Transverse colon (tissue), 4 donors: ENCODE measurements around the gene ARPC1A.

Experiments used
- CTCF ChIP-seq, 5 experiments: fragments of 200-600 bp in 3 of 5; fragments of 450-650 bp in 2 of 5; sonication (generic) in 3 of 5; IDR thresholded peaks; 1 replicate in 2 of 5; 2 replicates in 3 of 5; pipeline ENCODE4 v1.5.1; 2016 to 2017; ENCODE audit warnings: antibody characterized with exemption in 5 of 5, inconsistent platforms in 3 of 5, mild to moderate bottlenecking in 2 of 5, moderate library complexity in 1 of 5
- EP300 ChIP-seq: sonication (generic); formaldehyde crosslinking; IDR thresholded peaks from one replicate; pipeline ENCODE4 v1.6.1; 2017; ENCODE audit warnings: antibody characterized with exemption, low read depth
- POLR2AphosphoS5 ChIP-seq, 3 donors: sonication (generic); formaldehyde crosslinking; IDR thresholded peaks; one replicate each; pipeline ENCODE4 v1.6.1; 2016; ENCODE audit warnings: antibody characterized with exemption in 3 of 3

DNA sequence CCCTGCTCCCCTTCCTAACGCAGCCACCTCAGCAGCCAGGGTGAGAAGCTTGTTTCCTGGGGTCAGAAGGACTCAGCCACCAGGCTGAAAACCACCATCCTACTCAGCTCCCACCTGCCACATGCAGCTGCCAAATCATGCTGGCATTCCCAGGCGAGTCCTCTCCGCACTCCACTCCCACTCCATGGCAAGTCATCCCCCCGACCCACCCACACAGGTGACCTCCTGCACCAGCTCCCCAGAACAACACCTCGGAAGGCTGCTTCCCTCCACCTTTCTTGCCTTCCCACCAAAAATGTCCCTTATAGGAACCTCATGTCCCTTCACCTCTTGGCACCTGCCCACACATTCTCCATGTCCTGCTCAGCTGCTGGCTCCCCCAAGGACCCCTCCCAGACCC, 78.1 kb downstream of the ARPC1A start:
- no peak for TF ChIP-seq POLR2AphosphoS5 (IDR thresholded peaks at IDR 0.05)
- no peak for TF ChIP-seq CTCF (IDR thresholded peaks at IDR 0.05)
- no peak for TF ChIP-seq EP300
